ENCODE results near the gene ERP44.

Gene ERP44

GRCh38 chr9:100091650-100092049 lies 7.2 kb downstream of the ERP44 start:
- in situ Hi-C loops (cut with MboI; ENCODE audit: low pct_unique_long_range_greater_than_20kb, low sequenced_read_pairs, unreplicated experiment) = no loop called here
- TF ChIP-seq CTCF (IDR thresholded peaks at IDR 0.05; ENCODE audit: extremely low read depth, insufficient read depth, missing control alignments) = no peak
- no peak for DNase-seq (ENCODE audit: low spot score)

GRCh38 chr9:100090880-100091279 lies 7.9 kb downstream of the ERP44 start:
- in situ Hi-C loops (cut with MboI; ENCODE audit: low pct_unique_long_range_greater_than_20kb, low sequenced_read_pairs, unreplicated experiment) = no loop called here
- no peak for TF ChIP-seq CTCF (IDR thresholded peaks at IDR 0.05; ENCODE audit: extremely low read depth, insufficient read depth, missing control alignments)
- DNase-seq (ENCODE audit: low spot score) = no peak

GRCh38 chr9:100088202-100088601 lies 10.6 kb downstream of the ERP44 start:
- TF ChIP-seq CTCF (IDR thresholded peaks at IDR 0.05; ENCODE audit: extremely low read depth, insufficient read depth, missing control alignments) = no peak
- DNase-seq (ENCODE audit: low spot score) = no peak
- in situ Hi-C loops (cut with MboI; ENCODE audit: low pct_unique_long_range_greater_than_20kb, low sequenced_read_pairs, unreplicated experiment) = no loop called here

GRCh38 chr9:100087218-100087617 lies 11.6 kb downstream of the ERP44 start:
- in situ Hi-C loops (cut with MboI; ENCODE audit: low pct_unique_long_range_greater_than_20kb, low sequenced_read_pairs, unreplicated experiment) = no loop called here
- TF ChIP-seq CTCF (IDR thresholded peaks at IDR 0.05; ENCODE audit: extremely low read depth, insufficient read depth, missing control alignments) = no peak
- DNase-seq (ENCODE audit: low spot score) = no peak

- no peak for TF ChIP-seq CTCF (IDR thresholded peaks at IDR 0.05; ENCODE audit: extremely low read depth, insufficient read depth, missing control alignments)
- no peak for DNase-seq (ENCODE audit: low spot score)
- in situ Hi-C loops (cut with MboI; ENCODE audit: low pct_unique_long_range_greater_than_20kb, low sequenced_read_pairs, unreplicated experiment) = no loop called here
These were observed 12.6 kb downstream of the ERP44 start for GRCh38 chr9:100086097-100086635.

- TF ChIP-seq CTCF (IDR thresholded peaks at IDR 0.05; ENCODE audit: extremely low read depth, insufficient read depth, missing control alignments) = no peak
These were observed 14.1 kb downstream of the ERP44 start for GRCh38 chr9:100084734-100085133.

GRCh38 chr9:100084128-100084453 lies 14.7 kb downstream of the ERP44 start:
- in situ Hi-C loops (cut with MboI; ENCODE audit: low pct_unique_long_range_greater_than_20kb, low sequenced_read_pairs, unreplicated experiment) = no loop called here
- no peak for TF ChIP-seq CTCF (IDR thresholded peaks at IDR 0.05; ENCODE audit: extremely low read depth, insufficient read depth, missing control alignments)
- peak; percentile 11 for DNase-seq (ENCODE audit: low spot score)

More at GRCh38 chr9:100084734-100085133, 14.1 kb downstream of the ERP44 start:
- in situ Hi-C loops (cut with MboI; ENCODE audit: low pct_unique_long_range_greater_than_20kb, low sequenced_read_pairs, unreplicated experiment) = no loop called here
- DNase-seq (ENCODE audit: low spot score) = peak; percentile 59
